GM21737 (cell line): Measurements from ENCODE around the gene GYPA.
"Not testable (repeated sequence)": the region's sequence is repeated elsewhere in the genome, so short reads cannot be mapped to it uniquely, and the experiment has no call there.

Experiments used
- ATAC-seq: cut with Tn5 transposase; IDR thresholded peaks from one replicate; pipeline ENCODE4 v1.9.1; 2021; ENCODE audit warnings: mild to moderate bottlenecking, moderate library complexity; ENCODE audit not compliant: unreplicated experiment

Gene GYPA

DNA sequence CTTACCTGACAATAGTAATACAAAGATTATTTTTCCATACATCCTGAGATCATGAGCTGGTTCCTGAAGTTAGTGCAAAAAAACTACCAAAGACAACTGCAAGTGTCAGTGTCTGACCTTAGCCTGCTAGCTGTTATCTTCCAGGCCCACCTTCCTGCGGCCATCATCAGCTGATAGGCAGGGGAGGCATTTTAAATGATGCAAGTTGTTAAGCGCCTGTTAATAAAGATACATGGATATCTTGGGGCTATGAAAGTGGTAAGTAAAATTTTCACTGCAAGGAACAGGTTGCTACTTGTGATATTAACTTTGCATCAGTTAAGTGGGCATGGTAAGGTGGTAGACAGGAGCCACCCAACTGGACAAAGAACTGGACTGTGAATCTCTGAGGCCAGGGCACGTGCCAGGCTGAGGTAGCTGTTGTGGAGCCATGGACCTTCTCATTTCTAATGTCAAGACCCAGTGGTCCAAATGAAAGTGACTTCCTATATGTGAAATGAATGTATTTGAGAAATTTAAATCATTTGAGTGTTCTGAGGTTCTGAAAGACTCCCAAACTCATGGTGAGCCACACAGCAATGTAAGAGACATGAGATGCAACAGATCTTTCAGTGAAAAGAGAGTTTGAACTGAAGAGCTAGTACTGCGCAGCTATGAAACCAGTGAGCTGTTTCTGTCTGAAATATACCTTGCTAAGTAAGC is at the start of gene GYPA:
TSS of gene GYPA (minus strand) at position 125 of the 702 bp plus-strand sequence. CDS start at position 42, 83 bp downstream.
- not testable (repeated sequence) for ATAC-seq

DNA sequence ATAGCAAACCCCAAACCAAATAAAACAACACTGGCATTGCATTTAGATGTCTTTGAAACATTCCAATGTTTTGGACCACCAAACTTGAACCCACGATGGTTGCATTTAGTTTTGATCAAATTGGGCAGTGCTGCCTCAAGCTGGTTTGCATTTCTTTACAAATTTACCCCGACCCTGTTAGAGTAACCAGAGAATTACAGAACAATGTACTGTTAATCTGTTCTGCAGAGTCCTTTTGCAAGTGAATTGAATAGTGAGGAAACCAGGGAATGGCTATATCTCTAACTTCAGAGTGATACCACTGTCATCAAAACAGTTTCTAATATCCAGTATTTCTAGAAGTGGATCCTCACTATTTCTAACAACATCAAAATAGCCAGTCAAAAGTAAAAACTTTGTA is 49.5 kb upstream of the GYPA start:
- no peak for ATAC-seq

DNA sequence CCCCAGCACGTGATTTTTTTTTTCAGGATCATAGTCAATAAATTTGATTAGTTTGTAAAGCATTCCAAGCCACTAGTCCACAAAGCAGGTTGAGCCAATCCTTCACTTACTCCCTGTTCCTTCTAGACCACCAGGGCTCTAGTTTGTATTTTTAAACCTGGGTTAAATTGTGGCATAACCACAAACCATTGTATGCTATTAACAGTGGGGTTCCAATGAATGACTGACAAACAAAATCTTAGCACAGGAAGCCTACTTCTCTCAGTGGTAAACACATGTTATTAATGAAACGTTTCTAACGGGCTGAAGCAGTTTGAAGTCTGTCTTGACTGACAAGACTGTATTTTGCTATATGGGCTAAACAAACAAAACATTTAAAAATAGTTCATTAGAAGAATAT is 48.6 kb upstream of the GYPA start:
- ATAC-seq: peak; percentile 92

DNA sequence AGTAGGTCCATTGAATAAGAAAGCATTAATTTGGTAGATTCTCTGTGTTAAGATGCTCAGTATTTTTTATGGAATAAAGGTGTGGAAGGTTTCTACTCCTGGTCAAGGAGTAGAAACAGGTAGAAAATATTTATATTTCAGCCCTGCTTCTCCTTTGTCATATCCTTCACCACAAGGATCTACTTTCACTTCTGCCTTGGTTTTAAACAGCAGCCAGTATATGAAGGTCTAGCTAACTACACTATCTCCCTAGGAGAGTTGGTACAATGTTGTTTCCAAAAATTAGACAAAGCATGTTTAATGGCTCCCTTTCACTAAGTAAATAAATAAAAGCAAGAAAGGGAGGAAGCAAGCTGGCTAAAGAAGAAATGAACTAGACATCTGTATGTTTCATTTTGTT is 44.6 kb upstream of the GYPA start:
- ATAC-seq: no peak

DNA sequence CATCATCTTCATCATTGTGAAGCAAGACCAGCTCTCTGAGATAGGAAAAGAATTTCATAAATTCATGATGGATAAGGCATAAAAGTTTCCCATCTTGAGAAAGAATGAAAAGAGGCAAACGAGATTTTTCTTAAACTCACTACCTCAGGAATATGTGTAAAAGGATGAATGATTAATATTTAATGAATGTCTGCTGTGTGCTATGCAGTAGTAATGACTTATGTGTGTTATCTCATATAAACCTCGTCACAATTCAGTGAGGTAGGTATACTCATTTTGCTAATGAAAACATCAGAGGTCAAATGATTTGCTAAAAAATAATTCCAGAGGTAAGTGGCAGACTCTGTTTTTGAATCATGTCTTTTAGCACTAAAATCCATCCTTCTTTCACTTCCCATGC is 42.6 kb upstream of the GYPA start:
- ATAC-seq: no peak

DNA sequence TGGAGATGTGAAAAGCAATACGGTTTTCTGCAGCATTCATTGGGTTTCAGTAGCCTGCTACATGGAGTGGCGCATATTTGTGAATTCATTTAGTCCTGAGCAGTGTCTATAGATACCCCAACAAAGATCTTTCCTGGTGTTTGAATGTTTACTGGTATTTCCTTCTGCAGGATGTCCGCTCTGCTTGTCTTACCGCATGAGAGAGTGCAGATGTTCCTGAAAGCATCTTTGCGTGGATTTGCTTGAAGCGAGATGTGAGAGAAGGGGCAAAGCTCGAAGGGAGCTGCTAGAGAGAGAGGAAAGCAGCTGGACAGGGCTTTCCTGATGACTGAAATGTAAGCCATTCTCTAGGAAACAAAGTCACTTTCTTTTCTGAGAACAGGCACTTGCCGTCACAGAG is 40.9 kb upstream of the GYPA start:
- ATAC-seq: peak; percentile 64

DNA sequence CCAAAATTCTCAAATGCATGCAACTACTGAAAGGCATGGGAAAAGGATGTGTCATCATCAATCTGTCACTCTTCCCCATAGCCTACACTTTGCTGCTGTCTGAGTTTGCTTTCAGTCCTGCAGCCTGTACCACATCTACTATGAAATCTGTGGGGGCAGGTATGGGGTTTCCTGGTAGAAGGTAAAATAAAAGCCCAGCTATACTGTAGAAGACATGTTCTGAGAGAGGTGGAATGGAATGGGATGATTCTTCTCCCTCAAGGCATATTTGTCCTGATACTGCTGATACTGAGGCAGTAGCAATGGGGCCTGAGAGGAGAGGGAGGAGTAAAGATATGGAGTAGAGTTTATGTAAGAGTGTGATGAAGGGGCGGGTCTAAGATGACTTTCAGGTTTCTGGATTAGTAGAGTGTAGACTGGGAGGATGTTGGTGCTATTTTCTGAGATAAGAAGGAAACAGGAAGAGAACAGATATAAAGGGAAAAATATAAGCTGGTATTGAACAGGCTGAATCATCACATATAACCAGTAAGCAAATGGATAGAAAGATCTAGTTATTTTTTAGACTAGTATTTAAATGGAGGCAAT is 38.7 kb upstream of the GYPA start:
- no peak for ATAC-seq

DNA sequence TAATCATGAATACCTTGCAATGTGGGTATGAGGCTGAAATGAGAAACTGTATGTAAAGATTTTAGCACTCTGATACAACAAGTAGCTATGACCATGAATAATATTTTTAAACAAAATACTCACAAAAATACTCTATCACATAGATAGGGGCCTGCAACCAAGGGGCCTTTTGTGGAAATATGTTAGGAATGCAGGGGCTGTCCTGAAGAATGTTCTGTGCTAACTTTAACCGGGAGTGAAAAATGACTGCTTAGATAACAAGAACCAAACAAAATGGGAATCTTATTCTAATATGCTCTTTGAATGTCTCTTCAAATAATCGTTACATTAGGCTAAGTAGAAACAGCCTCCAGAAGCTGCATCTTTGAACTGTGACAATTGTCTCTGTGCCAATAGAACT is 37.9 kb upstream of the GYPA start:
- no peak for ATAC-seq

DNA sequence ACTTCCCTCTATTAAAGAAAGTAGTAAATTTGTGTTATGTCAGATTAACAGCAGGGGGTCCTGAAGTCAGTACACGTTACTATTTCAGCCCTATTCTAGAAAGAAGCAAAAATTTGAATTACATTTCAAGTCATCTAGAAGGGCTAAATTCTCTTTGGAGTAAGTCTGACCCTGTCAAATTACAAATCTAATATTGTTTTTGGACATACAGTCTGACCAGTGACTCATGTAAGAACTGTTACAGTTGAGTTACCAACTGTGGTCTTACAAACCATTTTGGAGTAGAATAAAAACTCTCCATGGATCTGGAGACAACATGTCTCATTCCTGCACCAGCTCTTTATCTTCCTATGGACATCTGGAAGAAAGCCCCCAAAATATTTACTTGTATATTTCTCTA is 36.0 kb upstream of the GYPA start:
- ATAC-seq: no peak

DNA sequence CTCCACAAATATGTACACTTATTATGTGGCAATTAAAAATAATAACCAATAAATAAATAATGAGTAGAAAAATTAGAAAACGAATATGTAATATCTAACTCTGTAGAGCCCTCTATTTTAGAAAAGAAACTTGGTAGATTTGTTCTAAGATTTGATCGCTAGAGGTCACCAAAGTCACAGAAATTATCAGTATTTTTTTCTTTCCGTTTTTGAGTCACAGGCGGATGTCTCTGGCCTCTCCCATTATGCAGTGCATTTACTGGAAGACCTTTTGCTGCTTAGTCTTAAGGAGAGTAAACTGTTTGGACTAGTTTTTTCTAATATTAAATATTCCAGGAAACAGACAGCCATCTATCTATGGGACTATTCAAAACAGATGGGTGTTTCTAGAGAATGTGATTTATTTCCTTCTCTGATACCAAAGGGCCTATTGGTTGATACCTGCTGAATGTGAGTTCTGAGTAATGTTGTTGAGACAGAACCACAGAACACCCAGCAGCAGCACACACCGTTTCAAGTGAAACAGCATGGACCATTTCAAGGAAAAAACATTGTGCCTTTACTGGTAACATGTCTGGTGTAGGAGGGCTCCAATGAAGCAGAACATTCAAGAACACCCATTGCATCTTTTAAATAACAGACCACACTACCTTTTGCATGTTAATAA is 34.0 kb upstream of the GYPA start:
- ATAC-seq: peak; percentile 60

DNA sequence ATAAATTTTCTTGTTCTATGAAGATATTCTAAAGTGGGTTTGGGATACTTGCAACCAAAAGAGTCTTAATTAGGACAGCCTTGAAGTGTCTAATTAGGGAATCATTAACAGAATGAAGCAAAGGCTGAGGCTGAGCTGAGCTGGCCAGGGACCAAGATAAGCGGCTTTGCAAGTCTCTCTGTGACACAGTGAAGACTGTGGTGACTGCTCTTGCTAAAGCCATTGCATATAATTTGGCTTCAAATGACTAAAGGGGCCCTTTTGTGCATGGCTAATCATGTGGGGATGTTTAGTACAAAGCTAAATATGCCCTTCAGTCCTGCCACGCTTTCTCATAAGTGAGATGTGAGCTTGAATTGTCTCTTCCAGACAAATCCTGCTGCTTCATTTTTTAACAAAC is 31.2 kb upstream of the GYPA start:
- ATAC-seq: no peak

DNA sequence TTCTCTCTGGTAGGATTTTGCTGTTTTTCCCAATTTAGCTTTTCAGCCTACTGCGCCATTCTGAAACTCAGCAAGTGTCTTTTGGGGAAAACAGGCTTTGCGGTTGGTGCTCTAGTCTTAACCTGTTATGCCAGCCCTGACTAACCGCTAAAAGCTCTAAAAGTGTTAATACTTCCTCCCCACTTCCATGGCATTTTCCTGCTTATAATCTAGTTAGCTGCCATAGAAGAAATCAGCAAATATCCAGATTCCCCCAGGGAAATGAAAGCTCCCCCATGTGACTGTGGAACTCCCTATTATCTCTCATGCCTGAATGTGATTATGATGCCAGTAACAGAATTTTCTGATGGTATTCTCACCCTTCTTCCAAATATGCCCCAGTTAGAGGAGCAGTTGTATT is 28.7 kb upstream of the GYPA start:
- no peak for ATAC-seq

DNA sequence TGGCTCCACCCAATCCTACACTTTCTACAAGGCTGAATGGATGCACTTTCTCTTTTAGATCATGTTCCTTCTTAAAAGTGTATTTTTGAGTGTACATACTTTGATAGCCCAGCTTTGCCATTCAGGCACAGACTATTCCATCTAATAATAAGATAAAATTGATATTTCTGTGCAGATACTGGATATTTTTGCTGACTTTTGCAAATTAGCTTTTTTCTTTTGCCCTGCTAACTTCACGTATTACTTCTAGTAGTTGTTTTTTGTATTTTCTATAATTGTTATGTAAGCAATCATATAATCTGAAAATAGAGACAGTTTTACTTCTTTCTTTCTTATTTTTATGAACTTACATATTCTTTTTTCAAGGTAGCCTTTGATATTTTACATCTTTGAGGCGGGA is 13.5 kb upstream of the GYPA start:
- no peak for ATAC-seq

DNA sequence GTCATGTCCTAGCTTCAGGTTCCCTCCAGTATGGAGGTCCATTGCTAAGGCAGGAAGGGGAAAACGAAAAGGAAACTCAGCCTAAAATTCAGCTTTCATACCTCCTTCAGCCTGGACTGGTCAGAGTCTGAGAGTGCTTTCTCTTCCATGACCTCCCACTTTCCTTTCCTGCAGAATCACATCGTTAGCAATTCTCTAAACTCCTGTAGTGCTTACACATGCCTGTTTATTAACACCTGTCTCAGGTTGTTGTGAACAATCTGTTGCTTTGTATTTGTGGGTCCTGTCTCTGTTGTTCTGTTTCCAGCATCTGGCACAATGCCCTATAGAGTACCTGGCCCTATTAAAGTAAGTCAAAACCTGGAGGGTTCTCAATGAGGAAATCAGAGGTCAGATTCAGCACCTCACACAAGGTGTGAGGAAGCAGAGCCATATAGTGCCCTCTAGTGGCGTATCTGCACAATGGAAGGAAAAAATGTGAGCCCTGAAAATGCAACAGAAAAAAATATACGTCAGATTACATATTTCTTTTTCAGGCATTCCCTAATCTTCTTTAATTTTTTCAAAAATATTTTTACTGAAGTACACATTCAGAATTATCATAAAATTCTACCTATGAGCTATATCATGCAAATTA is 2.3 kb upstream of the GYPA start:
- ATAC-seq: peak; percentile 59

DNA sequence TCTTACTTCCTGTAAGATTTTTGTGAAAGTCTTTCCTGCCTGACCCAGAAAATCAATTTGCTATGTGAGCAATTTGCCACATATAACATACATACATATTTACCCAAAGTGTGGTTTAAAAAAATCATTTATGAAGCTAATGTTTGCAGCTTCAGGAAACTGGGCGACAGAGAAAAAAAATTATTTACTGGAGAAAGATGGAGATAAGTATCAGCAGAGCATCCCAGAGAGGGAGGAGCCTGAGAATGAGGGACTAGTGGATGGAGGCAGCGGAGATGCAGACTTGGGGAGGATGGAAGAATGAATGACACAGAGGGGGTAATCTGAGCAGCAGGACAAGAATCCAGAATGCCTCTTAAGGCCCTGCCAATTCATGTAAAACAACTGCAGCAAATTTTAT is 975 bp upstream of the GYPA start:
- no peak for ATAC-seq

DNA sequence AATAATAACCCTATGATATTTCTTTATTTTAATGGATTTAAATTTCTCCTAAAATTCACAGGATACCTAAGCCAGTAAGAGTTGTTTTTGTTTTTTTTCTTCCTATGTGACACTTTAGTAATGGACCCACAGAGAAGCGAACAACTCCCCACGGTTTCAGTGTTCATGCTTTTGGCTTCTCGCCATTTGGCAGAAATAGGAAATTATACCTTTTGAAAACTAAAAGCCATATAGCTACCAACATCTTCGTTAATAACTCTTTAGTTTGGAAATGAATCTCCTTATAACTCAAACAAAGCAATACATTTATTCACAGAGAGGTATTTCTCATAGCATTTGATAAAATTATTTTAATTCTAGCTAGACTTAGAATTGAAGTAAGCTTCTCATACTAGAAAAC is 527 bp downstream of the GYPA start:
- ATAC-seq: not testable (repeated sequence)

DNA sequence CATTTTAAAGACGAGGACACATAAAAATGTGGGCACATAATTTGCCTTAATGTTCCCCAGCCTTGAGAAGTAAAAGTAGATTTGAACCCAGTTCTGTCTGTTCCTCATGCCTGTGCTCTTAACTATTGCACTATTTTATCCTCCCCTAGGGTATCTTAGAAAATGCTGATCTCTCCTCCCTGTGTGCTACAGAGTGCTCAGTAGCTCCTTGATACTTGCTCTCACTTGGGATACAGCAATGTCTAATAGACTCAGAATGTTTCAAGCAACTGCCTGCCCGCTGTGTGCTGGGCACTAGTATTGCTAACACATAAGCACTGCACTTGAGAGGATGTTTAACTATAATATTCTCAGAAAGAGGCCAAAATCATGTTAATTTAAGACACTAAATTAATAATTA is 971 bp downstream of the GYPA start:
- ATAC-seq: not testable (repeated sequence)

DNA sequence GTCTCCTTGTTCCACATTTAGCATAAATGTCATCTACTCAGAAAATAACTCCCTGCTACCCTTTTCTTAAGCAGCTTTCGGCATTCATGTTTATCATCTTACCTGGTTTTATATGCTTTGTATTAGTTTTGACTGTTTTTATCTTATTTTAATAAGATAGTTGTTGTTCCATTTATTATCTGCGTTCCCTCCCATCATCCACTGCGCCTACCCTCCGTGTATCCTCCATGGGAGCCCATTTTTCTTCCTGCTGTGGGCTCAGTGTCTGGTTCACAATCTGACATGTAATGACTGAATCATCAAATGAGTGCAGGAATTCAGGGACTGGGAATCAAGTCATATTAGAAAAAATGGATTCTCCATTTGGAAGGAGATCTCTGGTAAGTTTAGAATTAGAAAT is 2.3 kb downstream of the GYPA start:
- not testable (repeated sequence) for ATAC-seq

DNA sequence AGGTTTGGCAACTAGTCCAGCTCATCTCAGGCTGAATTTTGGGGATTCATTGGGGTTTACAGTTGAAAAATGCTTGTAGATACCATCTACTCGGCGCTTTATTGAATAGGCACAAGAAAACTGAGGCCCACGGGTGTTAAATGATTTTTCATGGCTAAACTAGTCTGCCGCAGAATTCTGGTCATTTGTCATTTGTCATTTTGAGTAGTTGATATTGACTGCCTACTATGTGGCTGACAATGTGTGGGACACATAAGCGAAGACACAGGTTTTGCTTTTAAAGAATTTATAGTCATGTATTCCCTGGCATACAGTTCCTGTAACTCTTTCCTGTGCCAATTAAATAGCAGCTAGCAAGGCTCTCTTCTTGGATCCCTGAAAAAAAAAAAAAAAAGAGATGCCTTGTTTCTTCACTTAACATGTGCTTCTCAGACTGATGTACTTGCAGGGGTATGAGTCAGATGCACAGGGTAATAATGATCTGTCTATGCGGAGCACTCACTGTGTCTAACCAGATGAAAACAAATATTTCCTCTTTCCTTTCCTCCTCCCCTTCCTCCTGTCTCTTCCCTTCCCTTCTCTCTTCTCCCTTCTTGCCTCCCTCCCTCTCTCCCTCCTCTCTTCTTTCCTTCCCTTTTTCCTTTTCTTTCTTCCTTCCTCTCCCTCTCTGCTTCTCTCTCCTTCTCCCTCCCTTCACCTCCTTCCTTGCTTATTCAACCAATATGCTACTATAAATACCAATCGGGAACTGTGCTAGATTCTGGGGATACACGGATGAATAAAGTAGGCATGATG is 3.2 kb downstream of the GYPA start:
- ATAC-seq: not testable (repeated sequence)

DNA sequence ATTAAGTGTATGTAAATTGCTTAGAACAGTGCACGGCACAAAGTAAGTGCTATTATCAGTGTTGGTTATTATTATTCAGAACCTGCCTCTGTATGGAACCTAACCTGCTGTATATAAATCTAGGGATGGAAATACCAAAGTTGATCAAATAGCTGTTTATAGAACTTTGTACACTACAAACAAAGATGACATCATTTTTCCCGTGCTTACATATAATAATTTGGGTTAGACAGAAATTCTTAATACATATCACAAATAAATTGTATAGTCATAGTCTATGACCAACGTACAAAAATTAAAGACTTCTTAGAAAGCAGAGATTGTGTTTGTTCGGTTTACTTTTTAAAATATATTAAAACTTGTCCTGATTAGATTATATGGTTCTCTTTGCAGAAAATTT is 4.3 kb downstream of the GYPA start:
- ATAC-seq: not testable (repeated sequence)

DNA sequence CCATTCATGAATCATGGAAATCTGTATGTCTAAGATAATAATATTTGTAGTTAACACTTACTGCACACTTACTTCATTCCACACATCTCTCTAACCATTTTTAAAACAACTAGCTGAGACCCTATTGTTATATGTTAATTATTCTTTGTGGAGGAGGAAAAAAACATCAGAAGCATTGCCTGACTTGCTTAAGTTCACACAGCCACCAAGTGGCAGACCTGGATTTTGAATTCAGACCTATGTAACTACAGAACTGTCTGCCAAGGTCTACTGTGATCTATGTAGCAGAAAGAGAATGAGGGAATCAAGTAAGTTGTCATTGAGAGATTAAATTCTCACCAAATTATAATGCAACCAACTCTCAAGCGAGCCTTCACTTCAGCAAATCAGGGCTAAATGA is 10.4 kb downstream of the GYPA start:
- ATAC-seq: not testable (repeated sequence)
